CD4-positive, alpha-beta T cell treated with Interleukin-2 at 100 ng/mL for 4 hours (primary cell): Measurements from ENCODE around the gene TRIO.

ENCODE experiments used
- DNase-seq: peaks from one replicate; pipeline ENCODE4 v3.0.0-alpha.2; 2020; ENCODE audit warnings: low spot score

The TRIO gene

GRCh38 chr5:14209222-14209822, 66.2 kb downstream of the TRIO start:
- no peak for DNase-seq

DNA sequence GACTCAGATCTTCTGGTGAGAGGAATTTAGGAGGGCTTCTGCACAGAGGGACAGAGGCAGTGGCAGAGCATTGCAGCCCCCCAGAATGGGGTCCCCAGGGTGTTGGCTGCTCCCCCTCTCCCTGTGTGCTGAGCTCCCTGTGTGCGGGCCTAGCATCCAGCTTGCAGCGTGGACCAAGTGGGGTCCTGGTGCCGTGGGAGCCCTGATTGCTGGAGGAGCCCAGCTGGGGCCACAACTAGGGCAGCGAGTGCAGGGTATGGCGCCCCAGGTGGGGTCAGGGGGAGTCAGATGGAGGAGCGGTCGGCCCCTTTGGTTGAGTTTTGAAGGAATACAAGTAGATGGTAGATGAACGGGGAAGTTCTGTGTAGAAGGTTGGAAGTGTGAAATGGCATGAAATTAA, 66.7 kb downstream of the TRIO start:
- no peak for DNase-seq

- DNase-seq, result no peak
Observed at GRCh38 chr5:14210729-14211128, 67.6 kb downstream of the TRIO start.

- no peak for DNase-seq
Observed at GRCh38 chr5:14211818-14212803, 69.0 kb downstream of the TRIO start.

DNA sequence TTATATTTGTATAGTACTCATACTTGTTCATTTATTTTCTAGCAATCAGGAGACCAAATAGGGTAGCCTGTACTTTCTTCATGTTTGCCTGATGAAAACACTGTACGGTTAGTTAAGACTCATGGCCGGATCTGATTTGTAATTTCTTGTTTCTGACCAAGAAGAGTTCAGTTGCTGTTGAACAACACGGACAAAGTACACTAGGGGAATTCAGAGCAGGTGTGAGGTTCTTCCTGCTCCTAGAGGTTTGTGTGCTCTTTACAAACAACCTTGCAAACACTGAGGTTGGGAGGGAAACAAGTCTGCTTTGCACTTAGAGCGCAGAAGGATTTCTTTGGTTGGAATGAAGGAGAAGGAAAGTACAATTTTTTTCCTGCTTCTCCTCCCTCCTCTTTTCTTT, 69.7 kb downstream of the TRIO start:
- DNase-seq, result no peak

DNA sequence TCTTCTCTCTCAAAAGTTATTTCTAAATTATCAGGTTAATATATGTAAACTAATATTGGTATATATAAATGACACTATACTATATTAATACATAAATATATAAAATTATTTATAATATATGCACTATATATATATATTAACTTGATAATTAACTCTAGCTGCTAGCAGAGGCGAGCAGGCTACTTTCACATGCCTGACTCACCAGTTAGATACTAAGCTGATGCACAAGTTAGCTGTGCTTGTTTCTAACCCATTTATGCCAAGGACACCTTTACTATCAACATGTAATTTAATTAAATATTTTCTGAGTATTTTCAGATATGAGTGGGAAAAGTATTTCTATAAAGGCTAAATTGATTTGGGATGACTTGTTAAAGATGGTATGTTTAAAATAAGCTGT, 70.1 kb downstream of the TRIO start:
- DNase-seq, result no peak

GRCh38 chr5:14213813-14214585, 70.9 kb downstream of the TRIO start:
- DNase-seq, result no peak

DNA sequence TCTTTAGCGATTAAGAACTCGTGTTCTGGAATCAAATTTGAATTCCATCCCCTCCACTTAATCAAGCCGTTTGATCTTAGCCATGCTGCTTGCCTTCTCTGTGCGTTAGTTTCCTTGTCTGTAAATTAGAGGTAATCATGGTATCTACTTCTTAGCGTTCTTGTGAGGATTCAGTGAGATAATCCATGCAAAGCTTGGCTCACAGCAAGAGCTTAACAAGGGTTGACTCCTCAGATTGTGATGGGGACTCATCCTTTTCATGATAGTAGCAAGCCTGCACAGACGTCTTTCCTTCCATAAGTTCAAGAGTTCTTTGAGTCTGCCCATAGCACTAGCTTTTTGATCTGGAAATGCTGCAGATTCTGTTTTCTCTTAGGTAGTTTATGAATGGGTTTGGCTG, 72.8 kb downstream of the TRIO start:
- no peak for DNase-seq

- DNase-seq, result no peak
Observed at GRCh38 chr5:14216372-14216771, 73.2 kb downstream of the TRIO start.

DNA sequence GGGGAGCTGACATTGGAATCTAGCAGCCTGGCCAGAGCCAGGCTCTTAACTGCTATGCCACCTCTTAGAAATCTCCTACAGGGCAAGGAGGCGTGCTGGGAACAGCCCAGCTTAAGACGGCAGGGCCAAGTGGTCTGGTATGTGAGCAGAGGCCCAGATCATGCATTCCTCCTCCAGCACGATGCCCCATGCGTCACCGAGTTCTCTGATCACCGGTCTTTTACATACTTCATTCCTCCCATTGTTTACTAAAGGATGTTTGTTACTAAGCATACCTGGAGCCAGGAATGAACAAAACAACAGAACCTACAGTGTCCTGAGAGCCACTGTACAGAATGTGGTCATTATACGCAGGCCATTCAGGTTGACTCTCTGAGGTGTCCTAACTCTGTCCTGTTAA, 73.8 kb downstream of the TRIO start:
- DNase-seq, result no peak

GRCh38 chr5:14217587-14217986, 74.4 kb downstream of the TRIO start:
- no peak for DNase-seq

DNA sequence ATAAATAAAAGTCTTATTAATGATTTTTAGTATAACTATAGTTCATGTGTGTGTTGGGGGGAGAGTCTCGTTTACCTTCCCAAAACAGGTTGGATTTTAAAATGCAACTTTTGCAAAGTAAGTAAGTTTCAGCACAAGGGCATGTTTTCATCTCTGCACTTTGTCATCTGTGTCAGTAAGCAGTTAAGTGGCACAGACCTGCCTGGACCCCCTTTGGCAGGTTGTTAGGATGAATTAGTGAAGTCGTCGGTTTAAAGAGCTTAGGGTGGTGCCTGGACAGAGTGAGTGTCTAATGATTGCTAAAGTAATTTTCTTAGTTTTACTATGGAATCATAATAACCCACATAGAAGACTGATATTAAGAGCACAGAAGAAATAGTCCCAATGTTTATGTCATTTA, 74.9 kb downstream of the TRIO start:
- no peak for DNase-seq

DNA sequence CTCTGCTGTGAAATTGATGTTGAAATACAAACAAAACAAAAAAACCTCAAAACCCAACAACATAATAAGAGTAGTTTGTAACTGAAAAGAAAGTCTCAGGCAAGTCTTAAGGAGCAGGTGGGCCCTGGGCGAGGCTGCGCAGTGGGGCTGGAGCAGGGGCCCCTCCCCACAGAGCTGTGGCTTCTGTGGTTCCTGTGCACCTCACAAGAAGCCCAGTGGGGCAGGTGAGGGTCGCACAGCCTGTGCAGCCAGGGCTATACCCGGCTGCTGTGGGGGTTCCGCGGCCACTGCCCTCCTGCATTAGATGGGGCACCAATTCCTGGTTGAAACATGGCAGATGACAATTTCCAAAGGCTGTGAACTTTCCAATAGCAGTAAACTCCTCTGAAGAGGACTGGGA, 75.3 kb downstream of the TRIO start:
- no peak for DNase-seq

- no peak for DNase-seq
Observed at GRCh38 chr5:14218897-14219573, 75.9 kb downstream of the TRIO start.

DNA sequence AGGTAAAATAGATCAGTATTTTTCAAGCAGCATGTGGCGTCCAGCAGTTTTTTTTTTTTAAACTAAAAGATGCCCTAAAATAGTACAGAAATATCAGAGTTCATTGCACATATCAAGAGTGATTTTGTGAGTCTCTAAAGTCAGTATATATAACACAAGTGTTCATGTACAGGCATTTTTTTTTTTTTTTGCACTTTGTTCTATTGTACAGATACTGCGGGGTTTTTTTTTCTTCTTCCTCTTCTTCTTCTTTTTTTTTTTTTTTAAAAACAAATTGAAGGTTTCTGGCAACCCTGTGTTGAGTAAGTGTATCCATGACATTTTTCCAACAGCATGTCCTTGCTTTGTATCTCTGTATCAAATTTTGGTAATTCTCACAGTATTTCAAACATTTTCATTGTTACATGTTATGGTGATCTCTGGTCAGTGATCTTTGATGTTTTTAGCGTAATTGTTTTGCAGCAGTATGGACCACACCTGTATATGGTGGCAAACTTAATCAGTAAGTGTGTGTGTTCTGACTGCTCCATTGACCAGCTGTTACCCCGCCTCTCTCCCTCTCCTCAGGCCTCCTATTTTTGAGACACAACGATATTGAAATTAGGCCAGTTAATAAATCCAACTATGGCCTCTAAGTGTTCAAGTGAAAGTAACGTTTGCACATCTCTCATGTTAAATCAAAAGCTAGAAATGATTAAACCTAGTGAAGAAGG, 76.8 kb downstream of the TRIO start:
- DNase-seq, result no peak

DNA sequence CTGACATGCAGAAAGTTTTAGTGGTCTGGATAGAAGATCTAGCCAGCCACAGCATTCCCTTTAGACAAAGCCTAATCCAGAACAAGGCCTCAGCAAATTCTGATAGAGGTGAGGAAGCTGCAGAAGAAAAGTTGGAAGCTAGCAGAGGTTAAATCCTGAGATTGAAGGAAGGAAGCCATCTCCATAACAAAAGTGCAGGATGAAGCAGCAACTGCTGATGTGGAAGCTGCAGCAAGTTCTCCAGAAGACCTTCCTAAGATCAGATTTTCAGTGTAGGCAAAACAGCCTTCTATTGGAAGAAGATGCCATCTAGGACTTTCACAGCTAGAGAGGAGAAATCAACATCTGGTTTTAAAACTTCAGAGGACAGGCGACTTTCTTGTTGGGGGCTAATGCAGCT, 77.5 kb downstream of the TRIO start:
- DNase-seq, result no peak

DNA sequence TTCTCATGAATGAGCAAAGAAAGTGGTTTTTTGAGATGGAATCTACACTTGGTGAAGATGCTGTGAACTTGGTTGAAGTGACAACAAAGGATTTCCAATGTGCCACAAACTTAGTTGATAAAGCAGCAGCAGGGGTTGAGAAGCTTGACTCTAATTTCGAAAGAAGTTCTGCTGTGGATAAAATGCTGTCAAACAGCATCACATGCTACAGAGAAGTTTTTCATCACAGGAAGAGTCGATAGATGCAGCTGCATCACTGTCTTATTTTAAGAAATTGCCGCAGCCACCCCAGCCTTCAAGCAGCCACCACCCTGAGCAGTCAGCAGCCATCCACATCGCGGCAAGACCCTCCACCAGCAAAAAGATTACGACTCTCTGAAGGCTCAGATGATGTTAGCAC, 78.6 kb downstream of the TRIO start:
- no peak for DNase-seq

DNA sequence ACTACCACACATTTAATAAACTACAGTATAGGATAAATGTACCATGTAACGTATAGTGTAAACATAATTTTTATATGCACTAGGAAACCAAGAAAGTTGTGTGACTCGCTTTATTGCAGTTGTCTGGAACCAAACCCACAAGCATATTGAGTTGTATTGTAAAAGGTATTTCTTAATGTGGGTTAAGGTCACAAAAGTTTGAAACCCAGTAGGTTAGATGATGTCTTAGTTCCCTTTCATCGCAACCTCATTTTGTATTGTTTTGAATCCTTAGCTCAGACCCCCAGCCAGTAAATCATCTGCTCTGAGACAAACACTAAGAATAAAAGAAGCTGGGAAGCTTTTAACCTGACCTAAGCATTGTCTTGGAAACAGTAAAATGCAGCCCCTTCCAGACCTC, 79.1 kb downstream of the TRIO start:
- DNase-seq, result no peak

- DNase-seq, result no peak
Observed at GRCh38 chr5:14223372-14223771, 80.2 kb downstream of the TRIO start.

GRCh38 chr5:14225173-14225834, 82.2 kb downstream of the TRIO start:
- no peak for DNase-seq

- no peak for DNase-seq
Observed at GRCh38 chr5:14226149-14226548, 83.0 kb downstream of the TRIO start.
